Epithelial cell of esophagus (primary cell): ENCODE measurements around the gene EIF2S2.

Experiments
- DNase-seq: peaks from one replicate; pipeline ENCODE4 v3.0.0; 2010; ENCODE audit warnings: low read depth
- H3K4me3 ChIP-seq: 2 replicates; pipeline ENCODE4 v1.5.1; 2011; ENCODE audit warnings: mild to moderate bottlenecking, low read length, control low read depth
- CTCF ChIP-seq: IDR thresholded peaks from 2 replicates; pipeline ENCODE4 v1.5.1; 2011; ENCODE audit warnings: low read depth, mild to moderate bottlenecking, low read length, control low read depth, inconsistent platforms; ENCODE audit not compliant: insufficient read depth; ENCODE audit errors: missing control alignments

The EIF2S2 gene

DNA sequence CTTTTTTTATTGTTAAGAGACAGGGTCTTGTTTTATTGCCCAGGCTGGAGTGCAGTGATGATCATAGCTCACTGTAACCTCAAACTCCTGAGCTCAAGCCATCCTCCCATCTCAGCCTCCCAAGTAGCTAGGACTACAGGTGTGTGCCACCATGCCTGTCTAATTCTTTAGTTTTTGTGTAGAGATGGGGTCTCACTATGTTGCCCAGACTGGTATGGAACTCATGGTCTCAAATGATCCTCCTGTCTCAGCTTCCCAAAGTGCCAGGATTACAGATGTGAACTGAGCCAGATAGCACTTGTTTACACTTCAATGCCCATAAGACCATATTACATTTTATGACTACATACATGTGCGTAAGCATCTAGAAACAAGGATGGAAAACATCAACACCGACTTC is 18.1 kb downstream of the EIF2S2 start:
- DNase-seq, result no peak
- H3K4me3 ChIP-seq, result no peak overlapping the region
- TF ChIP-seq CTCF, result no peak

GRCh38 chr20:34091637-34092200 is 20.3 kb downstream of the EIF2S2 start:
- no peak overlapping the region for H3K4me3 ChIP-seq
- no peak for TF ChIP-seq CTCF
- DNase-seq, result no peak

DNA sequence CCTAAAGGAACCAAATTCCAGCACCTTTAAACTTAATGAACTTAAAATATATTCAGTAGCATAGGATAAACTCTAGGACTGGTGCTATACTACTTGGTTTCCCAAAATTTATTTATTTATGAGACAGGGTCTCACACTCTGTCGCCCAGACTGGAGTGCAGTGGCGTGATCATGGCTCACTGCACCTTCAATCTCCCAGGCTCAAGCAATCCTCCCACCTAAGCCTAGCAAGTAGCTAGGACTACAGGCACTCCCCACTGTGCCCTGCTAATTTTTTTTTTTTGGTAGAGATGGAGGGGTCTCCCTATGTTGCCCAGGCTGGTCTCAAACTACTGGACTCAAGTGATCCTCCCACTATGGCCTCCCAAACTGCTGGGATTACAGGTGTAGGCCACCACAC is 21.4 kb downstream of the EIF2S2 start:
- DNase-seq, result no peak
- no peak overlapping the region for H3K4me3 ChIP-seq
- no peak for TF ChIP-seq CTCF

DNA sequence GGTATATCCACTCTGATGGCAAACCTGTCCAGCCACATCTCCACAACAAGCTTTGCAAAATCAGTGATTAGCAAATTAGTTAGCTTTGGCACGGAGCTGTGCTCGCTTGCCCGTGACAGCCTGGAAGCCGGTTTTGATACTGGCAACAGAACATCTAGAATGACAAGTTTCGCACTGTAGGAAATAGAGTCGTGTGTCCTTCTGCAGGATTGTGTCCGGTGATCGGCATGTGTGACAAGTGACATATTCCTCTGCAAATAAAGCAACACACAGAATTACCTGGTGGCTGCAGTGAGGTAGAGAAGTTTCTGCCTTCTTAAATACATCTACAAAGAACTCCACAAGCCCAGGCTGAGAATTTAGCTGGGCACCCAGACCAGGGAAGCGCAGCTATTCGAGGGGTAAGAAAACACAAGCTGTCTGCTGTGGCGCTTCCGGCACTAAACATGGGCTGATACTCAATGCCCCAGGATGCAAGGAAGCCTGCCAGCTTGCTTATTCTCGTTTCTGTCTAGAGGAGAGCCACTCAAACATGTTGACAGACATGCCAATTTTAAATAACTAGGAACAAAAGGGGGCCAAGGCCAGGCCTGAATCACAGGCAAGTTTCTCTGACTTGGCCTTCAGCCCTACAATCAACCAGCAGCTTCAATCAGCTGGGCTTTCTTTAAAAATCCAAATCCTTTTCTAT is 22.2 kb downstream of the EIF2S2 start:
- DNase-seq, result no peak
- no peak overlapping the region for H3K4me3 ChIP-seq
- TF ChIP-seq CTCF, result no peak

DNA sequence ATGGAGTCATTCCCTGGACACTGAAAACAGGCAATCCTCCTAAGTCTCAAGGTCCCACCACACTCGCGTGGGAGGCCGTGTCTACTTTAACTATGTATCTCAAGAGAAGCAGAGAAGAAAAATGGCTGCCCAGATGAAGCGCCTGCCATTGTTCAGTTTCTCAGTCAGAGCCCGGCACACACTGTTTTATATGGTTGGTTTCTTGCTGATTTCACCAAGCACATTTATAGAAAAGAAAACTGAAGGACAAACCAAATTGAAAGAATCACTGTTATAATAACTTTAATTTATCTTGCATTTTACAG is 22.9 kb downstream of the EIF2S2 start:
- H3K4me3 ChIP-seq, result no peak overlapping the region
- TF ChIP-seq CTCF, result no peak
- DNase-seq, result no peak

- no peak for DNase-seq
- H3K4me3 ChIP-seq, result no peak overlapping the region
- no peak for TF ChIP-seq CTCF
These were observed 23.5 kb downstream of the EIF2S2 start for GRCh38 chr20:34088305-34089174.

DNA sequence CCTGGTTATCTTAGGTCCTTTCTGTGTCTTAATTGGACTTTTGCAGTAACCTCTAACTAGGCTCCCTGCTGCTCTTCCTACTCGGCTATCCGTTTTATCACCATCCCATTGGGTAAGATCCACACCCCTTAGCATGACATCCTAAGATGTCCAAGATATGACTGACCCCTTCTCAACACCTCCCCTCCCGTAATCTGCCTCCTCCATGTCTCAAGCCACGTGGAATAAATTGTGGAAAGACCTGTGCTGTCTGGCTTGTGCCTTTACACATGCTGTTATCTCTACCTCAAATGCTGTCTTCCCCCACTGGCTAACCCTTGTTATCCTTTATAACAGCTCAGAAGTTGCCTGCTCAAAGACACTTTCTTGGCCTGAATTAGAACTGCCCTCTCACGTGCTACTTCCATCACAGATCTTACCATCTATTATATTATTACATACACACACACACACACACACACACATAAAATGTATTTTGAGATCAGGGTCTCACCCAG is 26.5 kb downstream of the EIF2S2 start:
- no peak for DNase-seq
- TF ChIP-seq CTCF, result no peak
- H3K4me3 ChIP-seq, result no peak overlapping the region
